Thyroid gland (tissue), 4 donors: Measurements from ENCODE around the gene ELL2. TPM values are rescaled to one million over a fixed set of nuclear protein-coding genes. Genes with fewer than 3 reads are reported as not detected.

ENCODE experiments used
- DNase-seq, 2 donors: peaks; one replicate each; pipeline ENCODE4 v3.0.0-alpha.2; 2019
- H3K27ac ChIP-seq, 3 donors: fragments of 200-600 bp; sonication (generic); 1 replicate in 2 of 3; 2 replicates in 1 of 3; pipeline ENCODE4 v1.5.1; 2016 to 2019; ENCODE audit warnings: mild to moderate bottlenecking in 1 of 3, moderate library complexity in 1 of 3
- H3K27me3 ChIP-seq: fragments of 200-600 bp; sonication (generic); one replicate; pipeline ENCODE4 v1.5.1; 2019
- H3K36me3 ChIP-seq, 2 donors: fragments of 200-600 bp; sonication (generic); one replicate each; pipeline ENCODE4 v1.5.1; 2016 to 2019
- H3K4me1 ChIP-seq, 2 donors: fragments of 200-600 bp; sonication (generic); one replicate each; pipeline ENCODE4 v1.5.1; 2017 to 2019
- H3K4me3 ChIP-seq, 3 donors: fragments of 200-600 bp; sonication (generic); replicated peaks in 1 of 3; 1 replicate in 2 of 3; 2 replicates in 1 of 3; pipeline ENCODE4 v1.5.1; 2016; ENCODE audit warnings: mild to moderate bottlenecking in 1 of 3
- H3K9me3 ChIP-seq: fragments of 200-600 bp; sonication (generic); one replicate; pipeline ENCODE4 v1.5.1; 2017
- CTCF ChIP-seq, 6 experiments: fragments of 200-600 bp in 3 of 6; fragments of 450-650 bp in 3 of 6; sonication (generic) in 3 of 6; IDR thresholded peaks; one replicate each; pipeline ENCODE4 v1.5.1; 2016 to 2019; ENCODE audit warnings: antibody characterized with exemption in 6 of 6, mild to moderate bottlenecking in 2 of 6, inconsistent platforms in 1 of 6, moderate library complexity in 1 of 6
- POLR2A ChIP-seq, 2 donors: fragments of 450-650 bp; IDR thresholded peaks; one replicate each; pipeline ENCODE4 v1.6.1; 2017; ENCODE audit warnings: antibody characterized with exemption in 2 of 2, mild to moderate bottlenecking in 2 of 2, moderate library complexity in 1 of 2
- WGBS, 2 donors: methylation state at CpG; one replicate each; pipeline ENCODE4 v1.1.5; 2017; 5-methylcytosine and 5-hydroxymethylcytosine counted together
- intact Hi-C: fragments of 100-400 bp; cut with DNase I; formaldehyde crosslinking; loops from one replicate; pipeline ENCODE4 v1.15.1; 2023
- total RNA-seq, 4 donors: library from RNA; depleted of rRNA; stranded (reverse); fragments of >200 nt; gene quantifications; one replicate each; pipeline ENCODE4 v1.2.3, GENCODE V29; 2016

ELL2 gene
- total RNA-seq, 4 donors from 2014 or later = 56.1 to 80.2 (median 69.6) TPM

GRCh38 chr5:95919658-95920057 is 42.0 kb downstream of the ELL2 start:
- H3K9me3 ChIP-seq = no peaks in the 10 kb centered on the region
- no peak for DNase-seq
- no peak for TF ChIP-seq POLR2A (IDR thresholded peaks at IDR 0.05)
- TF ChIP-seq CTCF (IDR thresholded peaks at IDR 0.05) = no peak
- H3K36me3 ChIP-seq = no peaks in the 10 kb centered on the region
- H3K4me1 ChIP-seq = peaks cover 31 to 35% of the 10 kb centered on the region in 2 donors
- H3K4me3 ChIP-seq = no peak overlapping the region
- intact Hi-C loops = no loop called here
- no peak overlapping the region for H3K27ac ChIP-seq
- H3K27me3 ChIP-seq = no peaks in the 10 kb centered on the region
- WGBS, 2 donors = 70 to 93% methylated on average over 2 of the region's 2 CpGs

GRCh38 chr5:95918421-95919006 is 43.1 kb downstream of the ELL2 start:
- peaks cover 31 to 35% of the 10 kb centered on the region in 2 donors for H3K4me1 ChIP-seq
- H3K27ac ChIP-seq = peak overlapping the region in 1 of 3 donors; percentile 39
- H3K9me3 ChIP-seq = no peaks in the 10 kb centered on the region
- H3K4me3 ChIP-seq = no peak overlapping the region
- no peaks in the 10 kb centered on the region for H3K27me3 ChIP-seq
- no peak for TF ChIP-seq CTCF (IDR thresholded peaks at IDR 0.05)
- no peak for TF ChIP-seq POLR2A (IDR thresholded peaks at IDR 0.05)
- intact Hi-C loops = no loop called here
- no peaks in the 10 kb centered on the region for H3K36me3 ChIP-seq
- WGBS, 2 donors = 43 to 61% methylated on average over 3 of the region's 3 CpGs
- no peak for DNase-seq

GRCh38 chr5:95917207-95917606 is 44.4 kb downstream of the ELL2 start:
- H3K4me1 ChIP-seq = peaks cover 31 to 35% of the 10 kb centered on the region in 2 donors
- no peaks in the 10 kb centered on the region for H3K27me3 ChIP-seq
- no peak for TF ChIP-seq CTCF (IDR thresholded peaks at IDR 0.05)
- no peak for TF ChIP-seq POLR2A (IDR thresholded peaks at IDR 0.05)
- no peak overlapping the region for H3K4me3 ChIP-seq
- no peaks in the 10 kb centered on the region for H3K36me3 ChIP-seq
- peak overlapping the region in 1 of 3 donors; percentile 37 for H3K27ac ChIP-seq
- H3K9me3 ChIP-seq = no peaks in the 10 kb centered on the region
- DNase-seq = no peak
- intact Hi-C loops = no loop called here

GRCh38 chr5:95916687-95917085 is 45.0 kb downstream of the ELL2 start:
- WGBS, 2 donors = 95% methylated on average over 4 of the region's 4 CpGs
- Histone ChIP-seq H3K27me3 (no peaks in the 10 kb centered on the region), H3K4me1 (peaks cover 31 to 35% of the 10 kb centered on the region in 2 donors), H3K36me3 (no peaks in the 10 kb centered on the region), H3K4me3 (no peak overlapping the region), H3K27ac (peak overlapping the region in 1 of 3 donors; percentile 37), H3K9me3 (no peaks in the 10 kb centered on the region)
- DNase-seq = no peak
- intact Hi-C loops = no loop called here
- TF ChIP-seq POLR2A (IDR thresholded peaks at IDR 0.05) = no peak
- no peak for TF ChIP-seq CTCF (IDR thresholded peaks at IDR 0.05)

DNA sequence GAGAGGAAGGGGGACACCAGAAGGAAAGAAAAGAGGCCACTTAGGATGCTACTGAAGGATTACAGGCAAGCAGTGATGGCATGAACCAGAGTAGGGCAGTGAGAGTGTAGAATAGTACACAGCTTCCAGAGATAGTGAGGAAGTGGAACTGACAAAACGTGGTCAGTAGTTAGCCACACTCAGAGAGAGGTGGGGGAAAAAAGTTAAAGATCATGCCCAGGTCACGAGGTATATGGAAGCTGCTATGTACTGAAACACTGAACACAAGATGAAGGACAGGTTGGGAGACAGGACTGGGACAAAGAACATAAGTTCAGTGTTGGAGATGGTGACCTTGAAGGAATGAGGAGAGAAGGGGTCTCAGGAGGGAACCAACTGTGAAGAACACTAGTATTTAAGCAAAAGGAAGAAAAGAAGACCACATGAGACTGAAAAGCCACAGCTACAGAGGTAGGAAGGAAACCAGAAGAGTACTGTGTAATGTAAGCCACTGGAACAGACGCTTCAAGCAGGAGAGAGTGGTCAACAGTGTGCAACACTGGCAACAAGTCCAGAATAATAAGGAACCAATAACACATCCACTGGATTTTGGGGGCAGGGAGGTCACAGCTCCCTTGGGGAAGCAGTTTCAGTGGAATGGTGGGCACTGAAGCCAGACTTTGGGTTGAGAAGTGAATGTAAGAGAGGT is 45.5 kb downstream of the ELL2 start:
- intact Hi-C loops = no loop called here
- Histone ChIP-seq H3K4me1 (peaks cover 31 to 35% of the 10 kb centered on the region in 2 donors), H3K27me3 (no peaks in the 10 kb centered on the region), H3K27ac (peak overlapping the region in 1 of 3 donors; percentile 37), H3K9me3 (no peaks in the 10 kb centered on the region), H3K36me3 (no peaks in the 10 kb centered on the region), H3K4me3 (no peak overlapping the region)
- TF ChIP-seq POLR2A (IDR thresholded peaks at IDR 0.05) (no peak), CTCF (IDR thresholded peaks at IDR 0.05) (no peak)
- DNase-seq = no peak
- WGBS, 2 donors = 76 to 86% methylated on average over 3 of the region's 3 CpGs
